OCI-LY3 (cell line): ENCODE measurements around the gene SH3GLB1.
A peak's percentile ranks its signal among the peaks of the same experiment; 100 is the strongest.

Experiments used
- H2AFZ ChIP-seq: fragments of 200-600, 300-600 bp; shearing (Covaris generic); 2 replicates; pipeline ENCODE4 v1.6.0; 2014; ENCODE audit warnings: antibody characterized with exemption, low read depth, low read length
- H3K27ac ChIP-seq: fragments of 200-600, 300-600 bp; sonication (generic); 2 replicates; pipeline ENCODE4 v1.5.1; 2014; ENCODE audit warnings: mild to moderate bottlenecking, low read length, moderate library complexity, mixed read lengths
- H3K27me3 ChIP-seq: fragments of 200-600, 300-600 bp; sonication (generic); 2 replicates; pipeline ENCODE4 v1.6.1; 2014; ENCODE audit warnings: low read depth, low read length, mixed read lengths
- H3K36me3 ChIP-seq: fragments of 200-600, 300-600 bp; sonication (generic); replicated peaks from 2 replicates; pipeline ENCODE3; 2014; ENCODE audit warnings: low read depth, low read length, mixed read lengths
- H3K4me1 ChIP-seq: fragments of 300-600, 200-600 bp; sonication (generic); 2 replicates; pipeline ENCODE4 v1.6.1; 2014; ENCODE audit warnings: low read length, mixed read lengths
- H3K4me2 ChIP-seq: fragments of 200-600, 300-600 bp; sonication (generic); 2 replicates; pipeline ENCODE4 v1.6.1; 2014; ENCODE audit warnings: low read length, mixed read lengths
- H3K4me3 ChIP-seq: fragments of 300-600, 200-600 bp; sonication (generic); 2 replicates; pipeline ENCODE4 v1.5.1; 2014; ENCODE audit warnings: antibody characterized with exemption, mild to moderate bottlenecking, low read length, moderate library complexity
- H3K79me2 ChIP-seq: fragments of 300-600, 200-600 bp; shearing (Covaris generic); 2 replicates; pipeline ENCODE4 v1.6.1; 2014; ENCODE audit warnings: mild to moderate bottlenecking, low read length, mixed read lengths
- H3K9ac ChIP-seq: fragments of 300-600, 200-600 bp; shearing (Covaris generic); 2 replicates; pipeline ENCODE4 v1.6.0; 2014; ENCODE audit warnings: mild to moderate bottlenecking, low read length, moderate library complexity
- H3K9me3 ChIP-seq: fragments of 200-600, 300-600 bp; shearing (Covaris generic); 2 replicates; pipeline ENCODE4 v1.6.1; 2014; ENCODE audit warnings: low read length, mixed read lengths; ENCODE audit not compliant: insufficient read depth
- H4K20me1 ChIP-seq: fragments of 200-600, 300-600 bp; sonication (generic); 2 replicates; pipeline ENCODE4 v1.6.1; 2016; ENCODE audit warnings: low read length, mixed read lengths; ENCODE audit not compliant: insufficient read depth
- CTCF ChIP-seq: fragments of 200-600, 300-600 bp; sonication (generic); IDR thresholded peaks from 2 replicates; pipeline ENCODE4 v1.5.1; 2014; ENCODE audit warnings: antibody characterized with exemption, low read length, low read depth
- EZH2phosphoT487 ChIP-seq: fragments of 200-600 bp; shearing (Covaris generic); IDR thresholded peaks from 2 replicates; pipeline ENCODE4 v1.6.1; 2018; ENCODE audit warnings: antibody characterized with exemption, mixed run types, low read depth

SH3GLB1 gene

GRCh38 chr1:86731416-86731815 lies 27.0 kb downstream of the SH3GLB1 start:
- H3K27ac ChIP-seq: no peak overlapping the region
- TF ChIP-seq CTCF (no peak), EZH2phosphoT487 (no peak)
- no peak overlapping the region for H3K9ac ChIP-seq
- no peak overlapping the region for H2AFZ ChIP-seq
- H3K36me3 ChIP-seq: peaks cover 19% of the 10 kb centered on the region
- H3K9me3 ChIP-seq: no peaks in the 10 kb centered on the region
- H3K4me3 ChIP-seq: no peak overlapping the region
- H3K79me2 ChIP-seq: no peaks in the 10 kb centered on the region
- no peaks in the 10 kb centered on the region for H3K27me3 ChIP-seq
- H3K4me1 ChIP-seq: no peaks in the 10 kb centered on the region
- no peaks in the 10 kb centered on the region for H4K20me1 ChIP-seq
- H3K4me2 ChIP-seq: no peak overlapping the region

- no peak for TF ChIP-seq CTCF
- TF ChIP-seq EZH2phosphoT487: no peak
Measured at GRCh38 chr1:86733340-86733739, 29.0 kb downstream of the SH3GLB1 start.

GRCh38 chr1:86739648-86740509 lies 35.5 kb downstream of the SH3GLB1 start:
- Histone ChIP-seq H2AFZ (no peak overlapping the region), H3K9ac (no peak overlapping the region), H3K27me3 (no peaks in the 10 kb centered on the region), H3K79me2 (no peaks in the 10 kb centered on the region), H3K27ac (0 out of 2 replicates have a peak overlapping the region, but pooled peaks have one; percentile 3), H3K4me2 (peak overlapping the region; percentile 25; the same call in 1 of the 2 replicates), H3K4me3 (no peak overlapping the region), H3K9me3 (no peaks in the 10 kb centered on the region), H3K36me3 (peaks cover 35% of the 10 kb centered on the region), H4K20me1 (no peaks in the 10 kb centered on the region), H3K4me1 (peaks cover 12% of the 10 kb centered on the region)
- TF ChIP-seq CTCF (no peak), EZH2phosphoT487 (no peak)

More at GRCh38 chr1:86733340-86733739, 29.0 kb downstream of the SH3GLB1 start:
- H2AFZ ChIP-seq: no peak overlapping the region
- H3K27ac ChIP-seq: no peak overlapping the region
- no peak overlapping the region for H3K4me3 ChIP-seq
- H3K79me2 ChIP-seq: no peaks in the 10 kb centered on the region
- H3K9me3 ChIP-seq: no peaks in the 10 kb centered on the region
- no peaks in the 10 kb centered on the region for H4K20me1 ChIP-seq
- no peak overlapping the region for H3K9ac ChIP-seq
- no peaks in the 10 kb centered on the region for H3K4me1 ChIP-seq
- H3K27me3 ChIP-seq: no peaks in the 10 kb centered on the region
- peaks cover 29% of the 10 kb centered on the region for H3K36me3 ChIP-seq
- H3K4me2 ChIP-seq: no peak overlapping the region

GRCh38 chr1:86741947-86742572 lies 37.7 kb downstream of the SH3GLB1 start:
- no peaks in the 10 kb centered on the region for H3K9me3 ChIP-seq
- no peaks in the 10 kb centered on the region for H3K27me3 ChIP-seq
- peaks cover 12% of the 10 kb centered on the region for H3K4me1 ChIP-seq
- no peak overlapping the region for H3K27ac ChIP-seq
- H3K79me2 ChIP-seq: no peaks in the 10 kb centered on the region
- H3K9ac ChIP-seq: no peak overlapping the region
- H3K4me2 ChIP-seq: no peak overlapping the region
- peaks cover 19% of the 10 kb centered on the region for H3K36me3 ChIP-seq
- no peaks in the 10 kb centered on the region for H4K20me1 ChIP-seq
- TF ChIP-seq EZH2phosphoT487 (no peak), CTCF (peak; percentile 60)
- H3K4me3 ChIP-seq: no peak overlapping the region
- no peak overlapping the region for H2AFZ ChIP-seq
